GM19455 (cell line): ENCODE results near the gene ISYNA1.

Experiments
- ATAC-seq: cut with Tn5 transposase; IDR thresholded peaks from one replicate; pipeline ENCODE4 v1.9.1; 2021; ENCODE audit not compliant: unreplicated experiment

Gene ISYNA1

GRCh38 chr19:18468517-18468916 lies 30.6 kb upstream of the ISYNA1 start:
- ATAC-seq = no peak

- ATAC-seq = no peak
These were observed 30.0 kb upstream of the ISYNA1 start for GRCh38 chr19:18467978-18468377.

GRCh38 chr19:18466354-18466753 lies 28.4 kb upstream of the ISYNA1 start:
- ATAC-seq = no peak

GRCh38 chr19:18465964-18466339 lies 28.0 kb upstream of the ISYNA1 start:
- no peak for ATAC-seq

- ATAC-seq = no peak
These were observed 27.5 kb upstream of the ISYNA1 start for GRCh38 chr19:18465214-18465963.

GRCh38 chr19:18464646-18465045 lies 26.7 kb upstream of the ISYNA1 start:
- no peak for ATAC-seq

- ATAC-seq = no peak
These were observed 23.5 kb upstream of the ISYNA1 start for GRCh38 chr19:18461471-18461870.

GRCh38 chr19:18460900-18461299 lies 23.0 kb upstream of the ISYNA1 start:
- ATAC-seq = no peak

GRCh38 chr19:18457483-18458331 lies 19.8 kb upstream of the ISYNA1 start:
- ATAC-seq = no peak

- no peak for ATAC-seq
These were observed 19.0 kb upstream of the ISYNA1 start for GRCh38 chr19:18456974-18457373.

- ATAC-seq = no peak
These were observed 18.3 kb upstream of the ISYNA1 start for GRCh38 chr19:18456279-18456678.

GRCh38 chr19:18453269-18454024 lies 15.5 kb upstream of the ISYNA1 start:
- no peak for ATAC-seq

GRCh38 chr19:18452386-18452785 lies 14.5 kb upstream of the ISYNA1 start:
- ATAC-seq = no peak

- ATAC-seq = no peak
These were observed 13.3 kb upstream of the ISYNA1 start for GRCh38 chr19:18450931-18451836.

- ATAC-seq = no peak
These were observed 12.3 kb upstream of the ISYNA1 start for GRCh38 chr19:18450021-18450930.

- ATAC-seq = no peak
These were observed 11.6 kb upstream of the ISYNA1 start for GRCh38 chr19:18449552-18449951.

GRCh38 chr19:18446811-18447359 lies 9.0 kb upstream of the ISYNA1 start:
- ATAC-seq = no peak

GRCh38 chr19:18446145-18446810 lies 8.3 kb upstream of the ISYNA1 start:
- no peak for ATAC-seq
